Heart left ventricle (tissue), 13 donors: Measurements from ENCODE around the gene SERPINB12.

Source experiments
- POLR2A ChIP-seq, 2 donors: fragments of 450-650 bp; IDR thresholded peaks; one replicate each; pipeline ENCODE4 v1.6.1; 2017; ENCODE audit warnings: antibody characterized with exemption in 2 of 2, mild to moderate bottlenecking in 2 of 2, moderate library complexity in 2 of 2
- TF ChIP-seq, protein P1 (sequence below), 12 donors: fragments of 200-600 bp; sonication (generic) in 4 of 12; IDR thresholded peaks; one replicate each; pipeline versions ENCODE4 v1.5.0 to v1.8.0; 2018 to 2022; ENCODE audit warnings: antibody characterized with exemption in 12 of 12, mild to moderate bottlenecking in 5 of 12
- donor health status: ischemic (EF 13 %, LVEDD 7.1; RV severe dilation, severe dysfunction).
- donor health status: DM: no; HTN: yes; CAD: no.
- donor health status: DM: no; HTN: no; CAD: no.
- donor health status: ischemic (EF 25% LVEDD 6.9; RV normal size, moderate dysfunction).
- donor health status: ischemic (EF 25% LVEDD 5.7; RV mildly dilated, moderate dysfunction).
- donor health status: ischemic (EF 35%, LVEDD 5.7; RV mildly dilated, moderate dysfunction).
- donor health status: nonischemic (EF 11% LVEDD 7.7; RV severe dilation, severe dysfunction).
- donor health status: DM: yes; HTN: yes; CAD: no.
- donor health status: PGD.
- donor health status: ischemic (EF 29% LVEDD 5.4; RV normal size, mild dysfunction).
- donor health status: nonischemic (EF 23%, LVEDD 6.1; RV moderate dilation, normal function).

DNA sequence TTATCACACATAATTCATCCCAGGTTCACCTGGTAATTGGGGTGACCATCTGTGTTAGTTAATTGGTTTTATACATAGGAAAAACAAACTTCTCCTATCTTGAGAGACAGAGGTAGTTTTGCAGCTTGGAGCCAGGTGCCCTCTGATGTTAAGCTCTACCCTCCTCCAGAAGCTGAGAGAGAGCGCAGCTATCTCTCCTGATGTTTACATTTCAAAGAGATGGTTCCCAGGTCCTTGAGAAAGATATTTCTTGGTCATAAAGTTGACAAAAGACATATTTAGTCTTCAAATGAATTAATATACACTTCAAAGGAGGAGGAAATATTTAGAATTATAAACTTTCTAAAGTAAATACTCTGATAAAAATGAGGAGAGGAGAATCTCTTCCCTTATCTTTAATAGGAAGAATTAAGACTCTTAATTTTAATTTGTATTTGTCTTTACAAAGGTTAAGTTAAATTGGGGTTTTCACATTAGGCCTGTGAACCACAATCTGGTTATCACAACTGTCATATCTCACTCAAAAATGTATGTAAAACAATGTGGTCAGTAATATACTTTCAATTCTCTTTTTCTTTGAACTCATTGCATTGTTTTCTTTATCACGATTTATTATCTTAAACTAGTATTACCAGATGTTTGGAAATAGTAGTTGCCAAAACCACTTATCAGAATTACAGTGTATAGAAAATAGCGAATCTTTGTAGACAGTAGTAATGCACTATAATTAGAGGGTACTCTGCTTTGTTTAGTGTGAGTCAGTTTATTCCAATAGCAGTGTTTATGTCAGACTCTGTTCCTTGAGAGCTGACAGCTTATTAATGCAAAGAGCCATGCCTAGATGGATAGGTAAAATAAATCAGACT lies 75.1 kb downstream of the SERPINB12 start:
- TF ChIP-seq, protein P1, sequence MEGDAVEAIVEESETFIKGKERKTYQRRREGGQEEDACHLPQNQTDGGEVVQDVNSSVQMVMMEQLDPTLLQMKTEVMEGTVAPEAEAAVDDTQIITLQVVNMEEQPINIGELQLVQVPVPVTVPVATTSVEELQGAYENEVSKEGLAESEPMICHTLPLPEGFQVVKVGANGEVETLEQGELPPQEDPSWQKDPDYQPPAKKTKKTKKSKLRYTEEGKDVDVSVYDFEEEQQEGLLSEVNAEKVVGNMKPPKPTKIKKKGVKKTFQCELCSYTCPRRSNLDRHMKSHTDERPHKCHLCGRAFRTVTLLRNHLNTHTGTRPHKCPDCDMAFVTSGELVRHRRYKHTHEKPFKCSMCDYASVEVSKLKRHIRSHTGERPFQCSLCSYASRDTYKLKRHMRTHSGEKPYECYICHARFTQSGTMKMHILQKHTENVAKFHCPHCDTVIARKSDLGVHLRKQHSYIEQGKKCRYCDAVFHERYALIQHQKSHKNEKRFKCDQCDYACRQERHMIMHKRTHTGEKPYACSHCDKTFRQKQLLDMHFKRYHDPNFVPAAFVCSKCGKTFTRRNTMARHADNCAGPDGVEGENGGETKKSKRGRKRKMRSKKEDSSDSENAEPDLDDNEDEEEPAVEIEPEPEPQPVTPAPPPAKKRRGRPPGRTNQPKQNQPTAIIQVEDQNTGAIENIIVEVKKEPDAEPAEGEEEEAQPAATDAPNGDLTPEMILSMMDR (IDR thresholded peaks at IDR 0.05), result no peak
- TF ChIP-seq POLR2A (IDR thresholded peaks at IDR 0.05), result no peak
